ENCODE data around the gene CEMIP. TPM values are rescaled to one million over a fixed set of nuclear protein-coding genes. Genes with fewer than 3 reads are reported as not detected.

The CEMIP gene
- total RNA-seq, 1 experiment from 2014 or later = 3.1 TPM

- no TSS peak for BruUV-seq (replicated peaks)
- Histone ChIP-seq H3K4me1 (ENCODE audit: insufficient read depth, low read length) (peaks cover 18% of the 10 kb centered on the region), H3K4me3 (ENCODE audit: low read length) (no peak overlapping the region), H3K9me3 (ENCODE audit: low read length) (no peaks in the 10 kb centered on the region), H3K9ac (ENCODE audit: low read length) (no peak overlapping the region), H3K27me3 (ENCODE audit: low read length) (no peaks in the 10 kb centered on the region), H3K4me2 (ENCODE audit: low read length) (no peak overlapping the region), H3K27ac (ENCODE audit: low read length) (no peak overlapping the region), H4K20me1 (ENCODE audit: low read length) (no peaks in the 10 kb centered on the region), H3K36me3 (ENCODE audit: low read depth, low read length) (peaks cover 17% of the 10 kb centered on the region), H3K79me2 (ENCODE audit: low read length) (peaks cover 24% of the 10 kb centered on the region), H2AFZ (ENCODE audit: low read length) (no peak overlapping the region), H3K9me2 (replicated peaks; ENCODE audit: low read length) (no peaks in the 10 kb centered on the region), H3F3A (ENCODE audit: low read length, unreplicated experiment) (no peaks in the 10 kb centered on the region)
- TF ChIP-seq EZH2 (IDR thresholded peaks at IDR 0.05; ENCODE audit: low read length, unreplicated experiment) = no peak
- no peak for TF ChIP-seq CTCF (conservative IDR thresholded peaks at IDR 0.05; ENCODE audit: low read depth, low read length)
- no peak for TF ChIP-seq EZH2phosphoT487 (IDR thresholded peaks at IDR 0.05; ENCODE audit: borderline replicate concordance, low read length)
- DNase-seq = no peak
- intact Hi-C loops (cut with micrococcal nuclease) = no loop called here
- ATAC-seq = no peak
- CTCF ChIA-PET = no interaction called here
- POLR2A ChIA-PET (ENCODE audit: unreplicated experiment) = no interaction called here
Observed at GRCh38 chr15:80752204-80752603, 27.0 kb upstream of the CEMIP start.

GRCh38 chr15:80753161-80753560 is 26.0 kb upstream of the CEMIP start:
- Histone ChIP-seq H3K4me2 (ENCODE audit: low read length) (no peak overlapping the region), H4K20me1 (ENCODE audit: low read length) (no peaks in the 10 kb centered on the region), H3K36me3 (ENCODE audit: low read depth, low read length) (peaks cover 17% of the 10 kb centered on the region), H3K9me2 (replicated peaks; ENCODE audit: low read length) (no peaks in the 10 kb centered on the region), H3K27me3 (ENCODE audit: low read length) (no peaks in the 10 kb centered on the region), H3K4me1 (ENCODE audit: insufficient read depth, low read length) (peaks cover 18% of the 10 kb centered on the region), H3K27ac (ENCODE audit: low read length) (no peak overlapping the region), H3K9me3 (ENCODE audit: low read length) (no peaks in the 10 kb centered on the region), H3K79me2 (ENCODE audit: low read length) (peaks cover 14% of the 10 kb centered on the region), H3K9ac (ENCODE audit: low read length) (no peak overlapping the region), H3F3A (ENCODE audit: low read length, unreplicated experiment) (no peaks in the 10 kb centered on the region), H3K4me3 (ENCODE audit: low read length) (no peak overlapping the region), H2AFZ (ENCODE audit: low read length) (no peak overlapping the region)
- intact Hi-C loops (cut with micrococcal nuclease) = no loop called here
- BruUV-seq (replicated peaks) = no TSS peak
- ChIA-PET CTCF (no interaction called here), POLR2A (ENCODE audit: unreplicated experiment) (no interaction called here)
- ATAC-seq (no peak), DNase-seq (no peak)
- TF ChIP-seq EZH2phosphoT487 (IDR thresholded peaks at IDR 0.05; ENCODE audit: borderline replicate concordance, low read length) (no peak), EZH2 (IDR thresholded peaks at IDR 0.05; ENCODE audit: low read length, unreplicated experiment) (no peak), CTCF (conservative IDR thresholded peaks at IDR 0.05; ENCODE audit: low read depth, low read length) (no peak)

GRCh38 chr15:80754014-80754413 is 25.2 kb upstream of the CEMIP start:
- CTCF ChIA-PET = no interaction called here
- H3K36me3 ChIP-seq (ENCODE audit: low read depth, low read length) = peaks cover 17% of the 10 kb centered on the region
- no peaks in the 10 kb centered on the region for H3K27me3 ChIP-seq (ENCODE audit: low read length)

More at GRCh38 chr15:80754014-80754413, 25.2 kb upstream of the CEMIP start:
- Histone ChIP-seq H3K4me3 (ENCODE audit: low read length) (no peak overlapping the region), H3K4me2 (ENCODE audit: low read length) (no peak overlapping the region), H3K9ac (ENCODE audit: low read length) (no peak overlapping the region), H4K20me1 (ENCODE audit: low read length) (no peaks in the 10 kb centered on the region), H3K9me3 (ENCODE audit: low read length) (no peaks in the 10 kb centered on the region), H3K9me2 (replicated peaks; ENCODE audit: low read length) (no peaks in the 10 kb centered on the region), H3F3A (ENCODE audit: low read length, unreplicated experiment) (no peaks in the 10 kb centered on the region), H2AFZ (ENCODE audit: low read length) (no peak overlapping the region), H3K27ac (ENCODE audit: low read length) (no peak overlapping the region), H3K4me1 (ENCODE audit: insufficient read depth, low read length) (peaks cover 13% of the 10 kb centered on the region), H3K79me2 (ENCODE audit: low read length) (peaks cover 6% of the 10 kb centered on the region)
- no TSS peak for BruUV-seq (replicated peaks)
- DNase-seq (no peak), ATAC-seq (no peak)
- intact Hi-C loops (cut with micrococcal nuclease) = no loop called here
- TF ChIP-seq EZH2phosphoT487 (IDR thresholded peaks at IDR 0.05; ENCODE audit: borderline replicate concordance, low read length) (no peak), EZH2 (IDR thresholded peaks at IDR 0.05; ENCODE audit: low read length, unreplicated experiment) (no peak), CTCF (conservative IDR thresholded peaks at IDR 0.05; ENCODE audit: low read depth, low read length) (no peak)
- POLR2A ChIA-PET (ENCODE audit: unreplicated experiment) = no interaction called here

All from PC-3 (cell line).